Prostate gland (tissue), 2 donors: ENCODE results near the gene CEPT1. TPM values are rescaled to one million over a fixed set of nuclear protein-coding genes. Genes with fewer than 3 reads are reported as not detected.

Experiments
- DNase-seq: peaks from one replicate; pipeline ENCODE4 v3.0.0-alpha.2; 2019; ENCODE audit warnings: low spot score
- H3K27ac ChIP-seq, 2 donors: fragments of 200-600 bp; sonication (generic); 2 replicates each; pipeline ENCODE4 v1.5.1; 2017 to 2019
- H3K27me3 ChIP-seq: fragments of 200-600 bp; sonication (generic); replicated peaks from 2 replicates; pipeline ENCODE4 v1.5.1; 2019; ENCODE audit not compliant: insufficient read depth
- H3K36me3 ChIP-seq, 2 donors: fragments of 200-600 bp; sonication (generic); 1 replicate in 1 of 2; 2 replicates in 1 of 2; pipeline versions ENCODE4 v1.5.1 to v1.8.1; 2017 to 2019
- H3K4me1 ChIP-seq: fragments of 200-600 bp; sonication (generic); replicated peaks from 2 replicates; pipeline ENCODE4 v1.5.1; 2019
- H3K4me3 ChIP-seq, 2 donors: fragments of 200-600 bp; sonication (generic); 2 replicates each; pipeline ENCODE4 v1.5.1; 2017 to 2019
- H3K9me3 ChIP-seq: fragments of 200-600 bp; sonication (generic); 2 replicates; pipeline ENCODE4 v1.5.1; 2017
- POLR2A ChIP-seq: fragments of 450-650 bp; IDR thresholded peaks from one replicate; pipeline ENCODE4 v1.6.1; 2016; ENCODE audit warnings: antibody characterized with exemption, mild to moderate bottlenecking
- POLR2AphosphoS5 ChIP-seq: sonication (generic); formaldehyde crosslinking; IDR thresholded peaks from one replicate; pipeline ENCODE4 v1.6.1; 2017; ENCODE audit warnings: antibody characterized with exemption
- WGBS: methylation state at CpG from one replicate; pipeline ENCODE4 v1.1.5; 2018; 5-methylcytosine and 5-hydroxymethylcytosine counted together
- intact Hi-C: fragments of 100-400 bp; cut with DNase I; formaldehyde crosslinking; loops from one replicate; pipeline ENCODE4 v1.14.2; 2022
- total RNA-seq, 2 donors: library from RNA; depleted of rRNA; stranded (reverse); fragments of >200 nt; gene quantifications; one replicate each; pipeline ENCODE4 v1.1.0, GENCODE V29; 2016
- TF ChIP-seq, protein P1 (sequence below), 4 experiments: fragments of 200-600 bp in 2 of 4; fragments of 450-650 bp in 2 of 4; sonication (generic) in 2 of 4; IDR thresholded peaks; 1 replicate in 3 of 4; 2 replicates in 1 of 4; pipeline ENCODE4 v1.5.1; 2016 to 2019; ENCODE audit warnings: antibody characterized with exemption in 4 of 4, mild to moderate bottlenecking in 2 of 4, moderate library complexity in 2 of 4

CEPT1 gene
- total RNA-seq, 2 donors from 2014 or later: 32.2 to 52.5 TPM

DNA sequence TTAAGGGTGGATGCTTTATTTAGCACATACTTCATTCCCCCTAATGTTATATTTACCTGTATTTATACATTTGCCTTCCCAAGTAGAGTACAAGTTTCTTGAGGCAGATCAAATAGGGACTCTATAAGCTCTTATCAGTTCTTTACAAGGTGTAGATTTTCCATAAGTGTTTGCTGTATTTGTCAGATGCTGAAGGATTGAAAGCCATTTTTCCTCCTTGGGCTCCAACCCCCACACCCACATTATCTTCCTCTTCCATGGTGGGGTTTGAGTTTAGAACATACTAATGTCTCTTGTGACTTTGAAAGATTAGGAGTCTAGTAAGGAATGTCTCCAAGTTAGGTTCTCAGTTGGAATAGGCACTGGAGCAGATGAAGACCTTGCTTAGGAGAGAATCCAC, 85.1 kb downstream of the CEPT1 start:
- H3K4me3 ChIP-seq: no peak overlapping the region
- intact Hi-C loops: no loop called here
- no peaks in the 10 kb centered on the region for H3K27me3 ChIP-seq
- DNase-seq: no peak
- no peaks in the 10 kb centered on the region for H3K9me3 ChIP-seq
- no peaks in the 10 kb centered on the region for H3K4me1 ChIP-seq
- no peak overlapping the region for H3K27ac ChIP-seq
- no peaks in the 10 kb centered on the region for H3K36me3 ChIP-seq
- TF ChIP-seq POLR2A (no peak), POLR2AphosphoS5 (no peak)
- TF ChIP-seq, protein P1, sequence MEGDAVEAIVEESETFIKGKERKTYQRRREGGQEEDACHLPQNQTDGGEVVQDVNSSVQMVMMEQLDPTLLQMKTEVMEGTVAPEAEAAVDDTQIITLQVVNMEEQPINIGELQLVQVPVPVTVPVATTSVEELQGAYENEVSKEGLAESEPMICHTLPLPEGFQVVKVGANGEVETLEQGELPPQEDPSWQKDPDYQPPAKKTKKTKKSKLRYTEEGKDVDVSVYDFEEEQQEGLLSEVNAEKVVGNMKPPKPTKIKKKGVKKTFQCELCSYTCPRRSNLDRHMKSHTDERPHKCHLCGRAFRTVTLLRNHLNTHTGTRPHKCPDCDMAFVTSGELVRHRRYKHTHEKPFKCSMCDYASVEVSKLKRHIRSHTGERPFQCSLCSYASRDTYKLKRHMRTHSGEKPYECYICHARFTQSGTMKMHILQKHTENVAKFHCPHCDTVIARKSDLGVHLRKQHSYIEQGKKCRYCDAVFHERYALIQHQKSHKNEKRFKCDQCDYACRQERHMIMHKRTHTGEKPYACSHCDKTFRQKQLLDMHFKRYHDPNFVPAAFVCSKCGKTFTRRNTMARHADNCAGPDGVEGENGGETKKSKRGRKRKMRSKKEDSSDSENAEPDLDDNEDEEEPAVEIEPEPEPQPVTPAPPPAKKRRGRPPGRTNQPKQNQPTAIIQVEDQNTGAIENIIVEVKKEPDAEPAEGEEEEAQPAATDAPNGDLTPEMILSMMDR (IDR thresholded peaks at IDR 0.05): no peak

DNA sequence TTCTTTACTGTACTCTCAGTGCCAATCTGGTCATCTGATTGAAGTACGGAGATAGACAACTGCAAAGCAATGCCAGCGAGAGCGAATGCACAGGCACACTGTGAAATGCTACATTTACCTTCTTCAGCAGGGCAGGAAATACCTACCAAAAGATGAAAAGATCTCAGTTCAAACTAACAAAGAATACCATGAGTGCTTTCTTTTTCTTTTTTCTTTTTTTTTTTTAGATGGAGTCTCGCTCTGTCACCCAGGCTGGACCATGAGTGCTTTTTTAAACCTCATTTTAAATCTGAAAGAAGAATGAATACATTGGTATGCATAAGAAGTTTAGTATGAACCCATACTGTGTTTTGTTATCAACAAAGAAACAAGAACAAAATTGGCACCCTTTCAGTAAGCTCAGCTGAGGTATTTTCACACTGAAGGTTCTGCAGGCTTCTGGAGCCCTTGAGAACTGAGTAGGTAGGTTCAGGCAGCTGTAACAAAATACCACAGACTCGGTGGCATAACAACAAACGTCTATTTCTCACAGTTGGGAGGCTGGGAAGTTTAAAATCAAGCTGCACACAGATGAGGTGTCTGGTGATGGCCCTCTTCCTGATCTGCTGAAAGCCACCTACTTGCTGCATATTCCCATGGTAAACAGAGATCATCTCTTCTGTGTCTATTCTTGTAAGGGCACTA, 85.8 kb downstream of the CEPT1 start:
- no peaks in the 10 kb centered on the region for H3K36me3 ChIP-seq
- no peak for DNase-seq
- H3K9me3 ChIP-seq: no peaks in the 10 kb centered on the region
- intact Hi-C loops: no loop called here
- no peak overlapping the region for H3K4me3 ChIP-seq
- H3K27ac ChIP-seq: no peak overlapping the region
- H3K27me3 ChIP-seq: no peaks in the 10 kb centered on the region
- H3K4me1 ChIP-seq: no peaks in the 10 kb centered on the region
- 44% methylated on average over 6 of the region's 6 CpGs for WGBS
- TF ChIP-seq, protein P1 (IDR thresholded peaks at IDR 0.05): no peak
- no peak for TF ChIP-seq POLR2A
- no peak for TF ChIP-seq POLR2AphosphoS5

DNA sequence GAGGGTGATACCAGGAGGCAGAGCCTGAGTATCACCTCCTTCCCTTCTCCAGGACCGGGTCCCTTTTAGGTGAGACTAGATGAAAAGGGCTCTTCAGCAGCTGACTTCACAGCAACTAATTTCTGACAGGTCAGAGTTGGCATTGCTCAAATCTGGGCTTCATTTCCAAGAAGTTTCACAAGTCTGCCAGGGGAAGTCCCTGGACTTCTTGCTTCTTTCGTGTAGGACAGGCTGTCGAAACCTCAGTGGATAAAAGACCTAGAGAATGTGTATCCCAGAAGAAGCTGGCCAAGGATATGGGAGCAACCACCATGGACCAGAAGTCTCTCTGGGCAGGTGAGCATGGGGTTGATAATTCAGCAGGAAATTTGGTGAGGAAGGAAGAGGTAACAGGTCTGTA, 87.4 kb downstream of the CEPT1 start, which contains the start of gene CHI3L2:
CHI3L2 (plus strand) TSS at position 280 of the 400 bp plus-strand sequence; CDS start at position 297, 17 bp downstream.
- Histone ChIP-seq H3K4me3 (no peak within 1 kb of the TSS), H3K27ac (peak within 1 kb of the TSS in 1 of 2 donors; percentile 13), H3K27me3 (no peaks in the 10 kb centered on the region), H3K4me1 (no peaks in the 10 kb centered on the region), H3K9me3 (no peaks in the 10 kb centered on the region), H3K36me3 (no peaks in the 10 kb centered on the region)
- no peak for DNase-seq
- TF ChIP-seq POLR2A: no peak
- TF ChIP-seq, protein P1 (IDR thresholded peaks at IDR 0.05): no peak
- TF ChIP-seq POLR2AphosphoS5: no peak
- WGBS: 53% methylated on average over 3 of the region's 3 CpGs
- intact Hi-C loops: no loop called here

DNA sequence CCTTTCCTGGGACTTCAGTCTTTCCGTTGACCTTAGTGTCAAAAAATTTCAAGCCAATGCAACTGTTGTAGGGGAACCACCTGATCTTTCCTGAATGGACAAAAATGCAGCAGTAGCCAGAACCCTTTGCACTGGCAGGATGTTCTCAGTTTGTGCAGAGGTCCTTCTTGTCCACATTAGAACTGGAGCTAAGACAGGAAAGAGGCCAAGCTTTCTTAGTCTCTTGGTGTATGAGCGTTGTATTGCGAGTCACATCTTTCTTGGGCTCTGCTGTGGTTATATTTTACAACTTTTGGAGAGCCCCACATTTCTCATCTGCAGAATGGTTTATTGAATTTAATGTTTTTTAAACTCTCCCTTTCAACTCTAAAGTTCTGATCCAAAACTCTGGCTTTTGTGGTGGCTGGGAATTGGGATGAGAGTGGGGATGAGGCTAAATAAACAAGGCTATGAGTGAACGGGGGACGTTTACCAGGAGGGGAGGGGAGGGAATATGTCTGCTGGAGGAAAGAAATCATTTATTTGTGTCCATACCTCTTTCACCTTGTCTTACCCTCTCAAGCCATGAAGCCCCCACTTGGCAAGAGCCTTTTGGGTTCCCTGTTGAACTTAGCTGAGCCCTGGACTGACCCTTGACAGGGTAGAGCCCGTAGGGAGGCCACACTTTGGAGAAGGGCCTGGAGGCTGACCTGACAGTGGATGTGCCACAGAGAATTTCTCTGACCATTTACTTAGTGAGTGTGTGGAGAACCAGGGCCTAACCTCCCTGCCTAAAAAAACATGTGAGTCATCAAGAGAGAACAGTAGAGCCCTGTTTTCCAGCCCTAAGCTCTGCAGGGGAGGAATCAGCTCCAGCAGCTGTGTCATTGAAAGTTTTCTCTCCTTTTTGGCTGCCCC, 88.1 kb downstream of the CEPT1 start:
- H3K27me3 ChIP-seq: no peaks in the 10 kb centered on the region
- H3K27ac ChIP-seq: peak overlapping the region in 1 of 2 donors; percentile 13
- TF ChIP-seq POLR2AphosphoS5: no peak
- no peak overlapping the region for H3K4me3 ChIP-seq
- H3K36me3 ChIP-seq: no peaks in the 10 kb centered on the region
- no peaks in the 10 kb centered on the region for H3K9me3 ChIP-seq
- peak; percentile 13 for DNase-seq
- H3K4me1 ChIP-seq: no peaks in the 10 kb centered on the region
- intact Hi-C loops: no loop called here
- 58% methylated on average over 6 of the region's 6 CpGs for WGBS

DNA sequence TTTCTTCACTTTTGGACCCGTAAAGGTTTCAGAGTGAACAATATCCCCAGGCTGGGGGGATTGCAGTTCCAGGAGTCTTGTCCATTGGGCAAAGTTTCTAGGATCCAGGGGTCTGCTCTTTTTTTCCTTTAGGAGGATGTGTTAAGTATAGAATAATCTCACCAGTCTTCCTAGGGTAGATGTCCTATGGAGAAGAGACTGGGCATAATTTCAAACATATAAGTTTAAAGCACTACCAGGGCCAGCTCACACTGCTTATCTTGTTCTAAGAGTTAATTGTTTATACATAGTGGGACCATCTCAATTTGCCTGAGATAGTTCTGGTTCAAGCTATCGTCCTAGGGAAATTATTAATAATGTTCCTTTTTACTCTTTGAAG, 88.7 kb downstream of the CEPT1 start:
- H3K4me3 ChIP-seq: no peak overlapping the region
- TF ChIP-seq, protein P1 (IDR thresholded peaks at IDR 0.05): no peak
- no peak for TF ChIP-seq POLR2AphosphoS5
- no peak for TF ChIP-seq POLR2A
- DNase-seq: no peak
- intact Hi-C loops: no loop called here
- peak overlapping the region in 1 of 2 donors; percentile 13 for H3K27ac ChIP-seq
- no peaks in the 10 kb centered on the region for H3K4me1 ChIP-seq
- H3K36me3 ChIP-seq: no peaks in the 10 kb centered on the region
- no peaks in the 10 kb centered on the region for H3K27me3 ChIP-seq
- 47% methylated on average over 2 of the region's 2 CpGs for WGBS
- no peaks in the 10 kb centered on the region for H3K9me3 ChIP-seq
